ENCODE results near the gene EPHB2.

EPHB2 gene

DNA sequence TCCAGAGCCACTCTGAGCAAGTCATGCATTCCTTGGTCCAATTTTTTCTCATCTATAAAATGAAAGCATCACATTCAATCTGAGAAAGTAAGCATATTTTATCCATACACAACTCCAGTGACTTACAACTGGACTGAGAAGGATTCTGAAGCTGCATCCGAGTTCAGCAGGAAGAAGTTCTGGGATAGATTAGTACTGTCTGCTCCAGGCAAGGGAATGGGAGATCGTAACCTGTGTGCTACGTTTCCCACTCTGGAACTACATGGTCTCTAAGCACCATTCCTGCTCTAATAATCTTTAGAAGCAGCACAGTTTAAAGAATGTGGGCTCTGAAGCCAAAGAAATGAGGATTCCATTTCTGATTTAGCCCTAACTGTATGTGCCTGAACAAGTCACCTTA, 182.7 kb downstream of the EPHB2 start:
- DNase-seq = no peak

DNA sequence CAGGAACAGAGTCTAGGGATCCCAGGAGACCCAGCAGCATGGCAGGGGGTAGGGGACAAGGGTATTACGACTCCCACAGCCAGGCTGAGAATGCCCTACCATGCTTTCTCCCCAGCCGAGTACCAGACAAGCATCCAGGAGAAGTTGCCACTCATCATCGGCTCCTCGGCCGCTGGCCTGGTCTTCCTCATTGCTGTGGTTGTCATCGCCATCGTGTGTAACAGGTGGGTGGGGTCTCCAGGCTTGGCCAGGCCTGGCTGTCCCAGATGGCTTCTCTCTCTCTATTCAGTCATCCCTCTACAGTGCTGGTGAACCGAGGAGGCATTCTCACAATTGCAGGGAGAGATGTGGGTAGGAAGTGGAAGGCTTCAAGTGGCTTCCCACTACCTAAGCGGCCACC, 184.7 kb downstream of the EPHB2 start:
- DNase-seq = no peak

DNA sequence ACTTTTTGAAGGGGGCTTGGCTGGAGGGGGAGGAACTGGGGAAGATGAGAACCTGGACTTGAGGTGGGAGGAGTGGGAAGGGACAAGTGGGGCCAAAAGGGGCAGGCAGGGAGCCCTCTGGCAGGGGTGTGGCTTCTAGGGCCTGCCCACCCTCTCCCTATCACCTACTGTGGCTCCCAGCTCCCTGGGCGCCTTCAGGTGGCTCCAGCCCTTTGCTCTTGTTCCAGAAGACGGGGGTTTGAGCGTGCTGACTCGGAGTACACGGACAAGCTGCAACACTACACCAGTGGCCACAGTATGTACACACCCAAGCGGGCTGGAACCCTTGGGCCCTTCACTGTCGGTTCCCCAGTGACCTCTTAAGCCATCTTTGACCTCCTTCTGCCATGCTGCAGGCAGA, 185.5 kb downstream of the EPHB2 start:
- no peak for DNase-seq

DNA sequence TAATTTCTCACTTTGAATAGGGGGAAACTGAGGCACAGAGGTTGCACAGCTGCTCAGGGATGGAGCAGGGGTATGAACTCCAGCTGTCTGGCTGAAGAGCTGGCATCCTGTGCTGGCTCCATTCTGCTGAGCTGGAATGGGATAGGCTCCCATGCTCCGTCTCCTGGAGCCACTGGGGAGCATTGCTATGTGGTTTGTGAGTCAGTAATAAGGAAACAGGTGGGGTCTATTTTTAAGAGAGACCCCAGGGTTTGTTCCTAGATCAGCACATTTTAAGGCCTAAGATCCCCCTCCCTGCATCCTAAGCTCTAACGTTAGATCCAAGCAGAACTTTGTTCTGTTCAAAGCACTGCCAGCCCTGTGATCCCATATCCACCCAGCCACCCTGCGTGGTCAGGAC, 189.8 kb downstream of the EPHB2 start:
- DNase-seq = no peak

DNA sequence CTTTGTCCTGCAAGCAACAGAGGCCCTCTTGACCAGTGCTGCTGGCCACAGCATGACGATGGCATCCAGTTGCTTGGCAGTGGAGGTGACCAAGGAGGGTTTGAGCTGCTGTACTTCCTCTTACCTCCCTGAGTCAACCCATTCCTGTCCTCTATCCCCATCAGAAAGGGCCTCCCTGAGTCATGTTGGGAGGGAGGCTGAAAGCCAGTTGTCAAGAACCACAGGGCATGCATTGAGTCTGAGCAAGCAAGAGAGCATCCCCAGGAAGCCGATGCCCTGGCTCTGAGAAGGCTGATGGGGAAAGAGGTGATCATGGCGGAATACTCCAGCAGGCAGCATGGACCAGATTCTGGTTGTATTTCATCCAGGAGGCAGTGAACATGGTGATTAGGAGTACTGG, 192.5 kb downstream of the EPHB2 start:
- DNase-seq = no peak

DNA sequence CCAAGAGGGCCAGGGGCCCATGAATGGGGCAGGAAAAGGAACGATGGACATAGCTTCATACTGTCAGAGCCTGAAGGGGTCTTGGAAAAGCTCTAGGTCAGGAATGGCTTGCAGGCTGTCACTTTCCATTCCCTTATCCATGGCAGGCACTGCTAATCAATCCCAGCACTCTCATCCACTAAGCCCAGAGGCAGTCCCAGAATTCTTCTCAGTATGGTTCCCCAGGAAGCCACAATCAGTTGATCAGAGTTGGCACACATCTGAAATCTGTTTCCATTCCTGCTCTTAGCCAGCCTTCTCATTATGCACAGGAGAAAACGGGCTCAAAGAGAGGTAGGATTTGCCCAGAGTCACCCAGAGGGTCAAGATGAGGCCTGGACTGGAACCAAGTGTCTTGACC, 196.3 kb downstream of the EPHB2 start:
- no peak for DNase-seq

DNA sequence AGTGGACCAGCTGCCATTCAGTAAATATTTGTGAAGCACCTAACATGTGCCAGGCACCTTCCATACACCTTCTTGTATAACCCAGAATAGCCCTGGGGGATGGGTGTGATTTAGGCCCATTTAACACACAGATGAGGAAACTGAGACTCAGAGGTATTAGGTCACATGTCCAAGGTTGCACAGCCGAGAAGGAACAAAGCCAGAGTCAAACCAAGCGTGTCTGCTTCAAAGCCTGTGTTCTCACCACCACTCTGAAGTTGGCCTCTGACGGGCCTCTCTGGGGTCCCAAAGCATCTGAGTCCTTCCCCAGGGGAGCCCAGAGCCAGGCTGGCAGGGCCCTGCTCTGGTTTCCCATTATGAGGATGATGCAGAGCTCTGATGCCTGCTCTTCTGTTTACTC, 196.9 kb downstream of the EPHB2 start:
- no peak for DNase-seq

DNA sequence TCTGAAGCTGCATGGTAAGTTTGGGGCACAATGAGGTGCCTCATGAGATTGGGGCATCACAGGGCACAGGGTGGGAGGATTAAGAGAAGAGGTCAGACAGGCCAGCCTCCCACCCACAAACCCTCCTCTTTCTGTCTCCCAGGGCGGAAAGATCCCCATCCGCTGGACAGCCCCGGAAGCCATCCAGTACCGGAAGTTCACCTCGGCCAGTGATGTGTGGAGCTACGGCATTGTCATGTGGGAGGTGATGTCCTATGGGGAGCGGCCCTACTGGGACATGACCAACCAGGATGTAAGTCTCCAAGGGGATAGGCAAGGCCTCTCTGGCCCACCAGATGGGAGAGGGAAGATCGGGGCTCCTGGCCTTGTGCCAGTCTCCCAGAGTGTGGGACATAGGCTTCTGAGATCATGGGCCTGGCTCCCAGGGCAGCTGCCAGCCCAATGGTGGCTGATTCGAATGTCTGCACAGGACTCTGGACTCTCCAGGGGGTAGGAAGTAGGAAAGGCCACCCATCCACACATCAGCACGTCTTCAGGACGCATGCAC, 198.3 kb downstream of the EPHB2 start:
- DNase-seq = no peak

DNA sequence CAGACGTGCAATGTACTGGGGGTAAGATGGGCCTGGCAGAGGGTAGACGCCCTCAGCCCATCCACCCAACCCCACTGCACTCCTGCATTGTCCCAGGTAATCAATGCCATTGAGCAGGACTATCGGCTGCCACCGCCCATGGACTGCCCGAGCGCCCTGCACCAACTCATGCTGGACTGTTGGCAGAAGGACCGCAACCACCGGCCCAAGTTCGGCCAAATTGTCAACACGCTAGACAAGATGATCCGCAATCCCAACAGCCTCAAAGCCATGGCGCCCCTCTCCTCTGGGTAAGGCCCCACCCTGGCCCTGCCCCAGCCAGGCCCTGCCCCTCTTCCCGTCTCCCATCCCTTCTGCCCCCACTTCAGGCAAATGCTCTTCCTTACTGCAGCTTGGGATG, 199.6 kb downstream of the EPHB2 start:
- no peak for DNase-seq

DNA sequence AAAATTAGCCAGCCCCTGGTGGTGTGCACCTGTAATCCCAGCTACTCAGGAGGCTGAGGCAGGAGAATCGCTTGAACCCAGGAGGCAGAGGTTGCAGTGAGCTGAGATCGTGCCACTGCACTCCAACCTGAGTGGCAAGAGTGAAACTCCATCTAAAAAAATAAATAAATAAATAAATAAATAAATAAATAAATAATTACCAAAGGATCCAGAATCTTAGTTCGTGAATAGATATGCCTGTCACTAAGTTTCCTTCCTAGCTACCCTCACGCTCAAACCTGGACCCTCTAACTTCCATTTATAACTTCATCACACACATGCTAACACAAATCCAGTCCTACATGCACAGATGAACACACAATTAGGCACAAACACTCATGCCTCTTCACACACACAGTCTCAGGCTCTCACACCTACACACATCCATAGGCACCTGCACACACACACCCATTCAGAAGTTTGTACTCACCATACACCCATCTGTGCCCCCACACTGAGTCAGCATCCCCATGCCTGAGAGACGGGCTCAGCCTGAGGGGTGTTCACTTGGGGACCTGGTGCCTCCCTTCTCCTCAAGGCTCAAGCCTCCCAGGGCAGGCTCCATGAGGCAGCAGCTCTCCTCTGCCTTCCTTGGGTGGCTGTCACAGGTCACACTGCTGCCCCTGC, 200.5 kb downstream of the EPHB2 start:
- no peak for DNase-seq

DNA sequence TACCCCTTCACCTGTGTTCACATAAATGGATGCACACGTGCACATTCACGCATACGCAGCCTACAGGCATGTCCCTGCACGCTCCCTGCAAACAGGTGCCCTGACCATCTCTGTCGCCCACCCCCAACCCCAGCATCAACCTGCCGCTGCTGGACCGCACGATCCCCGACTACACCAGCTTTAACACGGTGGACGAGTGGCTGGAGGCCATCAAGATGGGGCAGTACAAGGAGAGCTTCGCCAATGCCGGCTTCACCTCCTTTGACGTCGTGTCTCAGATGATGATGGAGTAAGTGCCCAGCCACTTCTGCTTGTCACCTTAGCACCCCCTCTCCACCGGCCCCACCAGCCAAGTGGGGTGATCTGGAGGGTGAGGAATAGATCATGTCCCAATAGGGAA, 201.7 kb downstream of the EPHB2 start:
- DNase-seq = no peak

DNA sequence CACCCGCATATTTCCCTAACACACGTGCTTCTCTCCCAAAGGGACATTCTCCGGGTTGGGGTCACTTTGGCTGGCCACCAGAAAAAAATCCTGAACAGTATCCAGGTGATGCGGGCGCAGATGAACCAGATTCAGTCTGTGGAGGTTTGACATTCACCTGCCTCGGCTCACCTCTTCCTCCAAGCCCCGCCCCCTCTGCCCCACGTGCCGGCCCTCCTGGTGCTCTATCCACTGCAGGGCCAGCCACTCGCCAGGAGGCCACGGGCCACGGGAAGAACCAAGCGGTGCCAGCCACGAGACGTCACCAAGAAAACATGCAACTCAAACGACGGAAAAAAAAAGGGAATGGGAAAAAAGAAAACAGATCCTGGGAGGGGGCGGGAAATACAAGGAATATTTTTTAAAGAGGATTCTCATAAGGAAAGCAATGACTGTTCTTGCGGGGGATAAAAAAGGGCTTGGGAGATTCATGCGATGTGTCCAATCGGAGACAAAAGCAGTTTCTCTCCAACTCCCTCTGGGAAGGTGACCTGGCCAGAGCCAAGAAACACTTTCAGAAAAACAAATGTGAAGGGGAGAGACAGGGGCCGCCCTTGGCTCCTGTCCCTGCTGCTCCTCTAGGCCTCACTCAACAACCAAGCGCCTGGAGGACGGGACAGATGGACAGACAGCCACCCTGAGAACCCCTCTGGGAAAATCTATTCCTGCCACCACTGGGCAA, 202.9 kb downstream of the EPHB2 start:
- DNase-seq = no peak

DNA sequence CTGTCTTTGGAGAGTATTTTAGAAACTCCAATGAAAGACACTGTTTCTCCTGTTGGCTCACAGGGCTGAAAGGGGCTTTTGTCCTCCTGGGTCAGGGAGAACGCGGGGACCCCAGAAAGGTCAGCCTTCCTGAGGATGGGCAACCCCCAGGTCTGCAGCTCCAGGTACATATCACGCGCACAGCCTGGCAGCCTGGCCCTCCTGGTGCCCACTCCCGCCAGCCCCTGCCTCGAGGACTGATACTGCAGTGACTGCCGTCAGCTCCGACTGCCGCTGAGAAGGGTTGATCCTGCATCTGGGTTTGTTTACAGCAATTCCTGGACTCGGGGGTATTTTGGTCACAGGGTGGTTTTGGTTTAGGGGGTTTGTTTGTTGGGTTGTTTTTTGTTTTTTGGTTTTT, 203.5 kb downstream of the EPHB2 start:
- DNase-seq = no peak

DNA sequence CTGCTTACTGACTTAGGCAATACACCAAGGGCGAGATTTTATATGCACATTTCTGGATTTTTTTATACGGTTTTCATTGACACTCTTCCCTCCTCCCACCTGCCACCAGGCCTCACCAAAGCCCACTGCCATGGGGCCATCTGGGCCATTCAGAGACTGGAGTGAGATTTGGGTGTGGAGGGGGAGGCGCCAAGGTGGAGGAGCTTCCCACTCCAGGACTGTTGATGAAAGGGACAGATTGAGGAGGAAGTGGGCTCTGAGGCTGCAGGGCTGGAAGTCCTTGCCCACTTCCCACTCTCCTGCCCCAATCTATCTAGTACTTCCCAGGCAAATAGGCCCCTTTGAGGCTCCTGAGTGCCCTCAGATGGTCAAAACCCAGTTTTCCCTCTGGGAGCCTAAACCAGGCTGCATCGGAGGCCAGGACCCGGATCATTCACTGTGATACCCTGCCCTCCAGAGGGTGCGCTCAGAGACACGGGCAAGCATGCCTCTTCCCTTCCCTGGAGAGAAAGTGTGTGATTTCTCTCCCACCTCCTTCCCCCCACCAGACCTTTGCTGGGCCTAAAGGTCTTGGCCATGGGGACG, 204.1 kb downstream of the EPHB2 start:
- no peak for DNase-seq

DNA sequence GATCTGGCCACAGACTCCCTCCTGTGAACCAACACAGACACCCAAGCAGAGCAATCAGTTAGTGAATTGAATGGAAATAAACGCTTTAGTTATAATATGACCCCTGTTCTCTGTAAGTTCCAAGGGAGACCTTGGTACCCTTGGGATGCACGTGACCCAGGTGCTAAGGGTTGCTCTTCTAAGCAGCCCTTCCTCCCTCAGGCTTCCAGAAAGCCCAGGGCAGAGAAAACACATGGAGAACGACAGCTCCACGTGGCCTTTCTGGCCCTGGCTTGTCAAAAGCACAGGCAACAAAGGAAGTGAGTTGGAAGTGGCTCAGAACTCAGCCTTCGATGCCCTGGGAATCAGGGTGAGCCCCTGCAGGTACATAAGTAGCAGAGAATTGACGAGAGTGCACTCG, 204.6 kb downstream of the EPHB2 start:
- no peak for DNase-seq

DNA sequence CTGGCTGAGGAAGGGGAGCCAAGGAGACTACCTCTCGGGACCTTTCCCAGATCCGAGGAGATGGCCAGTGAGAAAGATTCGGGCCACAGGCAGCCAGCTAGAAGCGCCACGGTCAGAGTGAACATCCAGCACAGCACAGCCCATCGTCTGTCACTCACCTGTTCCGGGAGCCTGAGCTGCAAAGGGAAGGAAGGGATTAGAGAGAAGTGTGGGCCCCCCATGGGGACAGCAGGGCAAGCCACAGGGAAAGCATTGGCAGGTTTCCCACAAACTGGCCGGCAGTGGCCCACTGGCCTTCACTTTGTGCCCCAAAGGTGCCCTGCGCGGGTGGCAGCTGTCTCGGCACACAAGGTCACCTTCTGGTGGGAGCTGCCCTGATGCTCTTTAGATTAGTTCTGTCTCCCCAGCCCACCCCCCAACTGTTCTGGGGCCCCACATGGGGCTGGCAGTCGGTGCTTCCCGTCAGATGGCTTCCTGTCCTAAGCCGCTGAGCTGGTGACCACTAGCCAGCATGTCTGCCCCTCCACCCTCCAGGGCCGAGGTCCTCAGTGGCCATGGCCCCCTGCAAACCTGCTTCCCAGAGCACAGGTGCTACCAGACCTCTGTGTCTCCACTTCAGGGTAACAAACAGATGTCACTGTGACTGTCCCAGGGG, 205.3 kb downstream of the EPHB2 start:
- peak; percentile 68 for DNase-seq

DNA sequence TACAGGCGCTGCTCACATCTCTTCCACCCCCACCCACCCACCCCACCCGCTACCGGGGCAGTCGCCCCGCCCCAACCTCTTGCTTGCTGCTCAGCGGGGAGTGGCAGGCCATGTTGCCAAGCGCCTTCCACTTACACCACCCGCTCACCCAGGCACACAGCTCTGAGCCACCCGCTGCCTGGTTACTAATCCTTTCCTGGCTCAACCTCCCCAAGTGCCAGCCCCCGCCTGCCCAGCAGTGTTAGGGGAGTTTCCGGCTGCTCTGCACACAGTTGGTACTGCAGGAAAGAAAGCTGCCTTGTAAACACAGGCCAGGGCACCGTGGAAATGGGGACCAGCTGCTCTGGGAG, 205.8 kb downstream of the EPHB2 start:
- peak; percentile 94 for DNase-seq

DNA sequence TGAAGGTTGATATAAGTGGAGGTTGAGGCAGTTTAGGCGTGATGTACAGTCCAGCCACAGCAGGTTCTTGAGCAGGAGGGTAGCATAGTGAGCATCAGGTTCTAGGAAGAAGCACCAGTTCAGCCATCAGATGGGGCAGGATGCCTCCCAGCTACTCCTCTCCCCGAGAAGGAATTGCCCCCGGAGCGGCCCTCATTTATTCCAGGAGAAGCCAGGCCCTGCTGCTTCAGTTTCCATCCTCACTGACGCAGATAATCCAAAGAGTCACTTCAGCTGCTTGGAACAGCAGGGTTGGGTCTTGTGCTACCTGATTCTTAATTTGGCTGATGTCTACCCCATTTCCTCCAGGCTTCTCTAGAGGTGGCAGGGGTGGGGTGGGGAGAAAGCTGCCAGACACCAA, 207.3 kb downstream of the EPHB2 start:
- no peak for DNase-seq

DNA sequence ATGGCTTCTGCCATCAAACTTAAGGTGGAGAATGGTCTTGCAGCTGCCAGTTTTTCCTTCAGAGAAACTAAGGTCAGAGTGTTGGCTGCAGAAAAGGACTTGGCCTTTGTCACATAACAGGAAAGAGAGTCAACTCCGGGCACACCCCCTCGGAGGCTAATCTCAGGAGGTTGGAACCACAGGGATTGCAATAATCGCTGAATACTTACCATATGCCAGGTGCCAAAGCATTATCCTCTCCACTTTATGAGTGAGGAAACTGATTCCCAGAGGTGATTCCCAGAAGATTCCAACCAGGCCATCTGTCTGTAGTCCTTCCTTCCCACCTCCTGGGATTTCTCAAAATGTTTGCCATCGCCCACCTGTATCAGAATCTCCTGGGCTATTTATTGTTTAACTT, 208.0 kb downstream of the EPHB2 start:
- no peak for DNase-seq

DNA sequence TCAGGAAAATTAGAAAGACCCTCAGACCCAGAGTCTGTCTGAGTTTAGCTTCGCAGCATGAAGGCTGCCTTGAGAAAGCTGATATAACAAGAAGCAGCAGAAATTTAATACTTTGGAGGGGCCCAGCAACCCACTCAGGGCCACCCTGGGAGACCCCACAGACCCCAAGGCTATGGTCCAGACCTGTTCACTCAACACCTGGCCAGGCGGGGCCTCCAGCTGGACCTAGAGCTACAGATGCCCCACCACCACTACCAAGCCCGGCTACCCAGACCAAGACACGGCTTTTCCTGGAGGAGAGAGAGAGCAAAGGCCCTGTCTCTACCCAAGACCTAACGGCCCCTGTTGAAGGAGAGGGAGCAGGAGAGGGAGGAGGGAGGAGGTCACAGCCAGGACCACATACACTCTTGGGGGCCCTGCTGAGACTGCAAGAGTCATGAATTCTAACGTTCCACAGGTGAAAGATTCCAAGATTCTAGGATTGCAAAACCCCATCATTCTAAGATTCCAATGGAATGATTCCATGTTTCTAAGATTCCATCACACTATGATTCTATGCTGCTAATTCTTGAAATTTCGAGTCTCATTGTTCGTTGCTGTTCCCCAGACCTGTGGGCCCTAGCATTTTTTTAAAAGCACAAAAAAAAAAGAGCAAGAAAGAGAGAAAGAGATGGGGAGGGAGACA, 208.8 kb downstream of the EPHB2 start:
- DNase-seq = no peak

DNA sequence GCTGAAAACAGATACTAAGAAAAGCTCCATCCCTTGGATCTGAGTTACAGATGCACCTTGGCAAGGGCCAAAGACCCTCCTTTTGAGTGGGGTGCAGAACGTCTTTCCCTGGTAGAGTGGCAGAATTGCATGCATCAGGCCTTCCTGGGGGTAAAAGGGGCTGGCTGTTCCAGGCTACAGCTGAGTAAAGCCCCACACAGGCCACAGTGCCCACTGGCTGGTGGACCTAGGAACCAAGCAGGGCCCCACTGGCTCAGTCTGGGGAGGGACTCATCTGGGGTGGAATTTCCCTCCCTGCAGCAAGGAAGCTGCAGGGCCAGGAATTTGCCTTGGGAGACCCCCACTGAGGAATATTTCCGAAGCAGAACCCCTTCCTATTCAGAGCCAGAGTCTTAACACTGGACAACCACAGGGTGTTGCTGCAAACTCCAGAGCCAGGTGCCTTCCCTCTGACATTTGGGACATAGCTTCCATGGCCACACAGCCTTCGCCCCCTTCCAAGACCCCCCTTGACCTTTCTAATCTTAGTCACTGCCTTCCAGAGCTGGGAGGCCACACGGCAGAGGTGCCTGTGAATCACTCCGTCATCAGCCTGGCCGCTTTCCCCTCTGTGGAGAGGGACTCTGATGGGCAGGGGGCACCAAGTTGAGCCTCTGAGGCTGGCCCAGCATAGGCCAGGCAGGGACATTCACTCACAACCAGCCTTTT, 209.5 kb downstream of the EPHB2 start:
- no peak for DNase-seq

DNA sequence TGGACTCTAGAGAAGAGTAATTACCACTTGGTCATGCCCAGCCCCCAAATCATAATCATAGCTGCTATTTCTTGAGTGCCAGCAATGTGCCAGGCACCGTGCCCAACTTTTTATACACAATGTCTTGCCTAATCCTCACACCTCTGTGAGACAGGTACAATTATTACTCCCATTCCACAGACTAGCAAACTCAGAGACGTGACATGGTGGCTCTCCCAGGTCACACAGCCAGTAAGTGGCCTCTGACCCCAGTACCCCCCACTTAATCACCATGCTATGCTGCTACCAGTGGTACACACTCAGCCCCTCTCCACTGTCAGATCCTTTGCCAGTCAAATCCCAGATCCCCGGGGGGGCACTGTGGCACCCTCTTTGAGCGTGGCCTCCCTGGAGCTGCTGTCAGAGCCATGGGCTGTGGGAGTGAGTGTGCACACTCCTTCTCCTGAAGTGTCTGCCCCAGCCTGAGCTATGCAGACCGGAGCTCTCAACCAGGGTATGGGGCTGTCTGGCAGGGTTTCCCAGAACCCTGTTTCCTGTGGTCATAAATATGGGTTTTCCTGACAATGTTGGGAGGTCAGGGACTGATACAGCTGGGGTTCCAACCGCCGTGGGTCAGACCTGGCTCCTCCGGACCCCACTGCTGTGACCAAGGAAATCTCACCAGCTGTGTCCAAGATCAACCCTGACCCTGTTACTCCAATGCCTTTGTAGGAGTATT, 210.3 kb downstream of the EPHB2 start:
- no peak for DNase-seq

Measured in NCI-H345 (cell line).